Effector memory CD8-positive, alpha-beta T cell (primary cell): ENCODE results near the gene CRHR2.

Experiments used
- ATAC-seq: fragments of 150-1000 bp; cut with Tn5 transposase; replicated peaks from 2 replicates; pipeline ENCODE4 v1.10.0; 2021; ENCODE audit warnings: mild to moderate bottlenecking, moderate library complexity
- DNase-seq, 3 experiments: peaks; one replicate each; pipeline ENCODE4 v3.0.0; 2021
- H3K27ac Mint-ChIP-seq, 2 donors: one replicate each; pipeline ENCODE4 v1.8.0; 2022; ENCODE audit warnings: mild to moderate bottlenecking in 2 of 2, mixed read lengths in 2 of 2, moderate library complexity in 2 of 2
- H3K27me3 Mint-ChIP-seq, 2 donors: one replicate each; pipeline ENCODE4 v1.8.0; 2022; ENCODE audit warnings: mixed read lengths in 2 of 2
- H3K36me3 Mint-ChIP-seq: one replicate; pipeline ENCODE4 v1.8.0; 2022; ENCODE audit warnings: mild to moderate bottlenecking, moderate library complexity, mixed read lengths; ENCODE audit not compliant: insufficient read depth
- H3K4me1 Mint-ChIP-seq, 2 donors: one replicate each; pipeline ENCODE4 v1.8.0; 2022; ENCODE audit warnings: low read depth in 2 of 2, mixed read lengths in 2 of 2
- H3K4me3 Mint-ChIP-seq, 2 donors: one replicate each; pipeline ENCODE4 v1.8.0; 2022; ENCODE audit warnings: mild to moderate bottlenecking in 2 of 2, mixed read lengths in 2 of 2, moderate library complexity in 2 of 2
- H3K9me3 Mint-ChIP-seq, 2 donors: one replicate each; pipeline ENCODE4 v1.8.0; 2022; ENCODE audit warnings: mixed read lengths in 2 of 2
- total RNA-seq, 9 experiments: gene quantifications; one replicate each; lab custom pipeline; 2026; lab: John Stamatoyannopoulos, UW

Gene CRHR2
- total RNA-seq, result 0 to 0.06 (median 0) reads per million in 9 experiments

DNA sequence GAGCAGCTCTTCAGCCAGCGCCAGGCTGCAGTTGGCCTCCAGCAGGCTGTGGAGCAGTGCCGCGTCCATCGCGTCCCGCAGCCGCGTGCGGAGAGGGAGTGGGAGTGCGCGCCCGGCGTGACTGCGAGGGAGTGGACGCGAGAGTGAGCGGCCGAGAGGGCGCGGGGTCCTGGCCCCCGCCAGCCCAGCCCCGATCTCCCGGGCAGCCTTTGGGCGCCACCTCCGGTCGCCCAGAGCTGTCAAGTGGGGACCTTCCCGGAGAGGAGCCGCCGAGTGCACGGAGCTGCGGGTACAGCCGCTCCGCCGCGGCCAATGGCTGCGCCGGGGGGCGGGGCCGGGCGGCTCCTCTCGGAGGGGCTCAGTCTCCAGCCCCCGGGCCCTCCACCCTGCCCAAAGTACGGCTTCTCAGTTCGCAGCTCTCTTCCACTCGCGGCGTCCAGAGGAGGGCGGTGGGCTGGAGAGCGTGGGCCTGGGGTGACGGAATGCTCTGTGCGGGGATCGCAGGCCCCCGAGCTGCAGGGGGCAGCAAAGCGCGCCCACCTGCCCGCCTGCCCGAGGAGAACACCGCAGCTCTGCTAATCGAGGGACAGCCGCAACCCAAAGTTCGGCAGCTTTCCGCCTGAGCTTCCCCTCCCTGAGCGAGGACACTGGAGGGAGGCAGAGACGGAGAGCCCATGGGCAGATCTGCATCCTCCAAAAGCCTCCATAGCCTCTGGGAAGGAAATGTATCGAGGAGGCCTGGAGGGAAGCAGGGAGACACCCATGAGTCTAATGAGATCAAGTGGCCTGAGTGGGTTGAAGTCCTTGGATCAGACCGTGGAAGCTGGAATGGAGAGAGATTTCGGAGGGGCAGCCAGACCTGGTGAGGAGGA lies at the start of gene CRHR2:
Gene CRHR2, minus strand, starts transcription at position 245 of the 872 bp plus-strand sequence. Its CDS starts 176 bp downstream, at position 69.
- Mint-ChIP-seq H3K4me1 (peaks cover 11 to 15% of the 10 kb centered on the region in 2 donors), H3K4me3 (peak within 1 kb of the TSS; percentile 71 to 78), H3K36me3 (no peaks in the 10 kb centered on the region), H3K9me3 (no peaks in the 10 kb centered on the region), H3K27ac (no peak within 1 kb of the TSS), H3K27me3 (peaks cover 75 to 86% of the 10 kb centered on the region in 2 donors)
- DNase-seq (peak; percentile 4 to 11 (median 7)), ATAC-seq (peak; percentile 77)

DNA sequence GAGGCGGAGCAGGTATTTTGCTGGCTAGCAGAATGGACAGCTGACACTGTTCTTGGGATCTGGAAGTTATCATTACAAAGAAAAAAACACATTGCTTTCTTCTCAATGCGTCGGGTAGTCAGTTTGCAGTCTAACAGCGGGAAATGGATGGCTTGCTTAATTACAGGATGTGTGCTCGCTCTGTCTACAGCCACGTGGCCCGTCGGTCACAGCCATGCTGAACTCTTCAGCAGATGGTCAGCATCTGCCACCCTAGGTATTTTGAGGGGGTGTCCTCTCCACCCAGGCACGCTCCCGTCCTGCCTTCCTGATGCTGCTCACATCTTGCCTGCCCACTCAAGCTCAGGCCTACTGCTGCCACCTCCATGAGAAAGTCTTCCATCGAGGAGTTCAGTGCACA lies 49.3 kb upstream of the CRHR2 start:
- Mint-ChIP-seq H3K27me3 (peaks cover 0 to 8% of the 10 kb centered on the region in 2 donors), H3K4me1 (peaks cover 28 to 31% of the 10 kb centered on the region in 2 donors), H3K9me3 (no peaks in the 10 kb centered on the region), H3K27ac (peak overlapping the region in 1 of 2 donors; percentile 41), H3K36me3 (no peaks in the 10 kb centered on the region), H3K4me3 (no peak overlapping the region)
- no peak for DNase-seq
- ATAC-seq, result no peak

DNA sequence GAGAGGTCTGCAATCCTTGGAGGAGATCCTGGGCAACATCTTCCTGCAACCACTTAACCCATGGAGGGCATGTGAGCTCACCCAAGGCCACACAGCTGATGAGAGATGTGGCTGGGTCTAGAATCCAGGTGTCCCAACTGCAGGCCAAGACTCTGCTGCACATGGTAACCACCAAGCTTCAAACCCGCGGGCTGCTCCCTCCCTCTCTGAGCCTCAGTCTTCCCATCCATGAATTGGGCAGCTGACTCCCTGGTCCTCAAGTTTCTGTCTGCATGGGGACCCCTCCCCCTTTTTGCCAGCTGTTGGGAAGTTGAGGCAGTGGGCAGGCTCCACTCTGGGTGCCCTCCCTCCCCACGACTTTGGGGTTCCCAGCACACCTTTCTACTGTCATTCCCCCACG lies 48.7 kb upstream of the CRHR2 start:
- Mint-ChIP-seq H3K27ac (peak overlapping the region in 1 of 2 donors; percentile 41), H3K4me1 (peaks cover 30 to 36% of the 10 kb centered on the region in 2 donors), H3K4me3 (no peak overlapping the region), H3K36me3 (no peaks in the 10 kb centered on the region), H3K27me3 (peaks cover 0 to 8% of the 10 kb centered on the region in 2 donors), H3K9me3 (no peaks in the 10 kb centered on the region)
- ATAC-seq, result no peak
- no peak for DNase-seq

GRCh38 chr7:30730097-30730496 lies 47.8 kb upstream of the CRHR2 start:
- H3K4me3 Mint-ChIP-seq, result no peak overlapping the region
- H3K36me3 Mint-ChIP-seq, result no peaks in the 10 kb centered on the region
- H3K27me3 Mint-ChIP-seq, result peaks cover 0 to 8% of the 10 kb centered on the region in 2 donors
- no peaks in the 10 kb centered on the region for H3K9me3 Mint-ChIP-seq
- H3K27ac Mint-ChIP-seq, result no peak overlapping the region
- H3K4me1 Mint-ChIP-seq, result peaks cover 34 to 41% of the 10 kb centered on the region in 2 donors
- no peak for ATAC-seq
- DNase-seq, result no peak

DNA sequence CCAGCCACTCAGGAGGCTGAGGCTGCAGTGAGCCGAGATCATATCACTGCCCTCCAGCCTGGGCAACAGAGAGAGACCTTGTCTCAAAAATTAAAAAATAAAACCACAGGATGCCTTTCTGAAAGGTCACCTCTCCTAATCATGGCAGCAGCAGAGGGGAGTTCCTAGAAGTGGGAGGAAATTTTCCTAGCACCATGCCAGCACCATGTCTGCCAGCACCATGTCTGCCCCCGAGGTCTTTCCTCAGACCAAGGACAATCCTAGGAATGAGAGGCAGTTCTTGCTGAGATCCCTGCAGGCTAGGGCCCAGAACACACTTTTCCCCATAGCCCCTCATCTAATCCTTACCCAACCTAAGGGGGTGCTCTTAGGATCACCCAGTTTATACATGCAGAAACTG lies 47.4 kb upstream of the CRHR2 start:
- Mint-ChIP-seq H3K27ac (peak overlapping the region; percentile 42 to 74), H3K9me3 (no peaks in the 10 kb centered on the region), H3K27me3 (peaks cover 0 to 7% of the 10 kb centered on the region in 2 donors), H3K36me3 (no peaks in the 10 kb centered on the region), H3K4me1 (peaks cover 34 to 41% of the 10 kb centered on the region in 2 donors), H3K4me3 (no peak overlapping the region)
- no peak for DNase-seq
- ATAC-seq, result no peak

- H3K4me1 Mint-ChIP-seq, result peaks cover 34 to 41% of the 10 kb centered on the region in 2 donors
- H3K27me3 Mint-ChIP-seq, result no peaks in the 10 kb centered on the region
- no peaks in the 10 kb centered on the region for H3K9me3 Mint-ChIP-seq
- DNase-seq (no peak), ATAC-seq (no peak)
- H3K27ac Mint-ChIP-seq, result peak overlapping the region; percentile 42 to 91
- H3K4me3 Mint-ChIP-seq, result peak overlapping the region; percentile 24 to 82
- H3K36me3 Mint-ChIP-seq, result no peaks in the 10 kb centered on the region
Observed at GRCh38 chr7:30728591-30729100, 46.4 kb upstream of the CRHR2 start.

DNA sequence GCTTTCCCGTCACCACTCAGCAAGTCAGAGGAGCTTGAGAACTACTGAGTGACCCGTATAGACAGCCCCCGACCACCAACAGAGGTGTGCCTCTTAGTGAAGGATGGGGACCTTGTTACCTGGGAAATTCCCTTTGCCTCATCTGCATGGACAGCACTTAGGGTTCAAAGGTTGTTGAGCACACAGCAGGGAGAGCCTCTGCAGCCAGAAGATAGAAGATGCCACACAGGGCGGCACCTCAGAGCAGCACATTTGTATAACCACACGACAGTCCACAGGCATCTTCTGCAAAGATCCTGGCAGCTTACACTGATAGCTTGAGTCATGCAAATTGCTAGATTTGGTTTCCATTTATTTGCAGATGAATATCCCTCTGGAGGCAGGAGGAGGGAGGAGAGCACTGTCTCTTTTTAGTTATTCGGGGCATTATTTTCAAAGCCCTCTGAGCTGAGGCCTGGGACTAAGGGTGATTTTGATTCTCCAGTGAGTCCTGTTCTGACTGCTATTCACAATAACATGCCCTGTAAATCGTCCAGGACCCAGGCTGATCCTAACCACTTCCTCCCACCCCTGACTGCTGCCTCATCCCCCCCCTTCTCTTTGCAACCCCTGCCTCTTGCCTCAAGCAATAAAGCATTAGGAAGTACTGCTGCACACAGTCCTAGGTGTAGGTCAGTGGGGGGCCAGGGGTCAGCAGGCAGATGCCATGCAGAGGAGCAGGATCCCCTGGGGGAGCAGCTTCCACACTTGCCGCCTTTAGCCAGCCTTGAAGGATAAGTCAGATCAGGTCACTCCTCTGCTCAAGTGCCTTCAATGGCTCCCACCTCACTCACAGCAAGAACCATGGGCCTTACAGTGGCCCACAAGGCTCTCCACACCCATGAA lies 45.0 kb upstream of the CRHR2 start:
- no peaks in the 10 kb centered on the region for H3K36me3 Mint-ChIP-seq
- DNase-seq (peak; percentile 44 to 60 (median 47)), ATAC-seq (peak; percentile 93)
- H3K9me3 Mint-ChIP-seq, result no peaks in the 10 kb centered on the region
- peaks cover 34 to 38% of the 10 kb centered on the region in 2 donors for H3K4me1 Mint-ChIP-seq
- H3K27me3 Mint-ChIP-seq, result no peaks in the 10 kb centered on the region
- H3K27ac Mint-ChIP-seq, result peak overlapping the region; percentile 87 to 91
- H3K4me3 Mint-ChIP-seq, result peak overlapping the region; percentile 82 to 85

- Mint-ChIP-seq H3K9me3 (no peaks in the 10 kb centered on the region), H3K4me1 (peaks cover 34 to 38% of the 10 kb centered on the region in 2 donors), H3K27me3 (no peaks in the 10 kb centered on the region), H3K4me3 (peak overlapping the region; percentile 82 to 85), H3K36me3 (no peaks in the 10 kb centered on the region), H3K27ac (peak overlapping the region; percentile 87 to 91)
- ATAC-seq (peak; percentile 16), DNase-seq (peak in 1 of 3 experiments; percentile 19)
Observed at GRCh38 chr7:30726296-30727006, 44.2 kb upstream of the CRHR2 start.

- peaks cover 0 to 5% of the 10 kb centered on the region in 2 donors for H3K9me3 Mint-ChIP-seq
- no peaks in the 10 kb centered on the region for H3K36me3 Mint-ChIP-seq
- no peak for DNase-seq
- no peak overlapping the region for H3K27ac Mint-ChIP-seq
- H3K27me3 Mint-ChIP-seq, result no peaks in the 10 kb centered on the region
- H3K4me3 Mint-ChIP-seq, result no peak overlapping the region
- peaks cover 27 to 33% of the 10 kb centered on the region in 2 donors for H3K4me1 Mint-ChIP-seq
- ATAC-seq, result no peak
Observed at GRCh38 chr7:30723776-30724175, 41.5 kb upstream of the CRHR2 start.

DNA sequence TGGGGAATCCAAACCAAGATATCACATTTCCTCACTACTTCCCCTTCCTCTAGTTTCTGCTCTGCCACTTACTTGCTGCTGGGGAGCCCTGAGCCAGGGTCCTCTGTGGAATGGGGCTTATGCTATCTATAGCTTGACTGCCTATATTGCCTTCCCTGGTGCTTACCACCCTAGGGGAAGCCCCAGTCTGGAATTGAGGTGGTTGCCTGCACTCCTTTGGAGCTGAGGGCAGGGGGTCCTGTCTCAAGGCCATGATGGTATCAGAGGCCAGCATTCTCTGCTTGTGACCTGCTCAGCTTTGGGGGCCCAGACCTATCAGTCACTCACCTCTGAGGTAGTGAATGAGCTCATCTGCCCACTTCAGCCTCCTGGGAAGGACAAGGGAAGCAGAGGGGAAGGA lies 40.4 kb upstream of the CRHR2 start:
- H3K27ac Mint-ChIP-seq, result peak overlapping the region in 1 of 2 donors; percentile 61
- no peaks in the 10 kb centered on the region for H3K27me3 Mint-ChIP-seq
- DNase-seq (no peak), ATAC-seq (no peak)
- no peaks in the 10 kb centered on the region for H3K36me3 Mint-ChIP-seq
- peaks cover 0 to 7% of the 10 kb centered on the region in 2 donors for H3K9me3 Mint-ChIP-seq
- no peak overlapping the region for H3K4me3 Mint-ChIP-seq
- peaks cover 19 to 22% of the 10 kb centered on the region in 2 donors for H3K4me1 Mint-ChIP-seq

DNA sequence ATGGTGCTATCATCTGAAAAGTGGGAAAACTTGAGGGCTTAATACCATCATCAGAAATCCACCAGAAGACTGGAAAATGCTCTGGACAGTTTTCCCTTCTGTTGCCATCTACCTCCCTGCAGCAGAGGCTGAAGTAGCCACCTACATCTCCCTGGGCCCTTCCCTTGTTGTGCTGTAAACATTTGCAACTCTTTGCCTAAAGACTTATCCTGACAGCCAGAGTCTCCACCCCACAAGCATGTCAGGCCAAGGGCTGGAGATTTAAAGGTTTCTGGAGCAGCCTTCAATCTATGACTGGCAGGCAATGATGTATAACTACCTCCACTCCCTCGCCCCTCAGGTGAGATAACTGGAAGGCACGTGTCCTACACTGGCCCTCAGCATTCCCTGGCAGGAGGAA lies 39.9 kb upstream of the CRHR2 start:
- no peak for DNase-seq
- peak overlapping the region in 1 of 2 donors; percentile 61 for H3K27ac Mint-ChIP-seq
- H3K36me3 Mint-ChIP-seq, result no peaks in the 10 kb centered on the region
- ATAC-seq, result no peak
- H3K4me1 Mint-ChIP-seq, result peaks cover 14 to 17% of the 10 kb centered on the region in 2 donors
- peaks cover 4 to 9% of the 10 kb centered on the region in 2 donors for H3K9me3 Mint-ChIP-seq
- no peaks in the 10 kb centered on the region for H3K27me3 Mint-ChIP-seq
- no peak overlapping the region for H3K4me3 Mint-ChIP-seq

DNA sequence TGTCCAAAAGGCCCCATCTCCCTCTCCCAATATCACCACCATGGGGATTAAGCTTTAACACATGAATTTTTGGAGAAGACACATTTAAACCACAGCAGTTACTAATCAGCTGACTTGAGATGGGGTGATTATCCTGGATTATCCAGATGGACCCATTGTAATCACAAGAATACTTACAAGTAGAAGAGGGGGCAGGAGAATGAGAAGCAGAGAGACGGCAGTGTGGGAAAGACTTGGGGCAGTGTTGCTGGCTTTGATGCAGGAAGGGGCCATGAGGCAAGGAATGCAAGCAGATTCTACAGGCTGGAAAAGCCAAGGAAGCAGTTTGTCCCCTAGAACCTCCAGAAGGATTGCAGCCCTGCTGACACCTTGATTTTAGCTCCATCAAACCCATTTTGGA lies 39.0 kb upstream of the CRHR2 start:
- Mint-ChIP-seq H3K4me1 (peaks cover 5 to 7% of the 10 kb centered on the region in 2 donors), H3K27ac (no peak overlapping the region), H3K36me3 (no peaks in the 10 kb centered on the region), H3K27me3 (no peaks in the 10 kb centered on the region), H3K9me3 (peaks cover 9 to 13% of the 10 kb centered on the region in 2 donors), H3K4me3 (no peak overlapping the region)
- ATAC-seq (no peak), DNase-seq (no peak)
